Hematopoietic multipotent progenitor cell treated with erythropoietin and hydrocortisone succinate and interleukin-3 and kit ligand, for 17 days (in vitro differentiated cells): ENCODE results near the gene LSM3.

Experiments
- DNase-seq: peaks from one replicate; pipeline ENCODE4 v3.0.0-alpha.2; 2015; ENCODE audit warnings: low spot score

LSM3 gene

GRCh38 chr3:14242490-14243311 lies 64.1 kb downstream of the LSM3 start:
- DNase-seq = no peak

- no peak for DNase-seq
These were observed 65.2 kb downstream of the LSM3 start for GRCh38 chr3:14243782-14244181.

GRCh38 chr3:14244521-14245247 lies 66.1 kb downstream of the LSM3 start:
- no peak for DNase-seq

- no peak for DNase-seq
These were observed 66.6 kb downstream of the LSM3 start for GRCh38 chr3:14245248-14245639.

GRCh38 chr3:14245822-14246221 lies 67.2 kb downstream of the LSM3 start:
- no peak for DNase-seq

GRCh38 chr3:14246414-14246813 lies 67.8 kb downstream of the LSM3 start:
- no peak for DNase-seq

- DNase-seq = no peak
These were observed 69.8 kb downstream of the LSM3 start for GRCh38 chr3:14248477-14248848.

GRCh38 chr3:14248849-14249523 lies 70.4 kb downstream of the LSM3 start:
- DNase-seq = no peak
